RWPE1 (cell line): Measurements from ENCODE around the gene PLXNC1.

Experiments
- CTCF ChIA-PET: fragments of 350-600 bp; sonication (Branson Sonifier 250); formaldehyde crosslinking; extraction: SDS; loops from one replicate; lab custom pipeline; 2021; lab: Yijun Ruan, JAX
- POLR2A ChIA-PET: fragments of 400-600 bp; formaldehyde crosslinking; extraction: SDS; loops from one replicate; lab custom pipeline; 2020; ENCODE audit warnings: antibody characterized with exemption; ENCODE audit not compliant: low non-redundant PET; lab: Yijun Ruan, JAX
- DNase-seq: peaks from one replicate; pipeline ENCODE4 v3.0.0; 2012; ENCODE audit warnings: low spot score
- H3K27ac ChIP-seq: fragments of 450-650 bp; 2 replicates; pipeline ENCODE4 v1.5.1; 2017
- CTCF ChIP-seq: fragments of 450-650 bp; conservative IDR thresholded peaks from 2 replicates; pipeline ENCODE4 v1.5.1; 2017; ENCODE audit warnings: low read depth, mild to moderate bottlenecking

The PLXNC1 gene

GRCh38 chr12:94219622-94220302 lies 71.4 kb downstream of the PLXNC1 start:
- no peak for TF ChIP-seq CTCF
- no peak overlapping the region for H3K27ac ChIP-seq
- no peak for DNase-seq
- CTCF ChIA-PET, result interaction anchor here (0.6 kb wide), 2 partner anchors 15 to 16 kb away, joined by 3 to 4 read pairs; no protein-coding TSS in a partner anchor
- POLR2A ChIA-PET, result no interaction called here

GRCh38 chr12:94220804-94221203 lies 72.4 kb downstream of the PLXNC1 start:
- no peak for TF ChIP-seq CTCF
- DNase-seq, result no peak
- CTCF ChIA-PET, result interaction anchor here (1.1 kb wide), 1 partner anchor 522 kb away, joined by 3 read pairs; no protein-coding TSS in a partner anchor
- H3K27ac ChIP-seq, result no peak overlapping the region
- POLR2A ChIA-PET, result no interaction called here

GRCh38 chr12:94222351-94223084 lies 74.1 kb downstream of the PLXNC1 start:
- no peak for DNase-seq
- POLR2A ChIA-PET, result no interaction called here
- no peak for TF ChIP-seq CTCF
- CTCF ChIA-PET, result interaction anchor here (0.7 kb wide), 1 partner anchor 796 kb away, joined by 3 read pairs; no protein-coding TSS in a partner anchor
- no peak overlapping the region for H3K27ac ChIP-seq

GRCh38 chr12:94223842-94224241 lies 75.5 kb downstream of the PLXNC1 start:
- CTCF ChIA-PET, result no interaction called here

GRCh38 chr12:94225506-94225905 lies 77.1 kb downstream of the PLXNC1 start:
- DNase-seq, result no peak
- TF ChIP-seq CTCF, result no peak
- ChIA-PET CTCF (interaction anchor here (0.6 to 0.7 kb wide), 2 partner anchors 13 to 18 kb away, joined by 4 to 5 read pairs; no protein-coding TSS in a partner anchor), POLR2A (no interaction called here)
- no peak overlapping the region for H3K27ac ChIP-seq

More at GRCh38 chr12:94223842-94224241, 75.5 kb downstream of the PLXNC1 start:
- H3K27ac ChIP-seq, result no peak overlapping the region
- no peak for TF ChIP-seq CTCF
- POLR2A ChIA-PET, result no interaction called here
- no peak for DNase-seq

GRCh38 chr12:94225947-94226630 lies 77.7 kb downstream of the PLXNC1 start:
- DNase-seq, result no peak
- POLR2A ChIA-PET, result no interaction called here

More at GRCh38 chr12:94225947-94226630, 77.7 kb downstream of the PLXNC1 start:
- CTCF ChIA-PET, result interaction anchor here (0.6 to 0.7 kb wide), 2 partner anchors 18 to 1109 kb away, joined by 4 read pairs; no protein-coding TSS in a partner anchor
- TF ChIP-seq CTCF, result no peak
- H3K27ac ChIP-seq, result no peak overlapping the region
